ENCODE results near the gene MAP1LC3A.
A peak's percentile ranks its signal among the peaks of the same experiment; 100 is the strongest.

Gene MAP1LC3A

DNA sequence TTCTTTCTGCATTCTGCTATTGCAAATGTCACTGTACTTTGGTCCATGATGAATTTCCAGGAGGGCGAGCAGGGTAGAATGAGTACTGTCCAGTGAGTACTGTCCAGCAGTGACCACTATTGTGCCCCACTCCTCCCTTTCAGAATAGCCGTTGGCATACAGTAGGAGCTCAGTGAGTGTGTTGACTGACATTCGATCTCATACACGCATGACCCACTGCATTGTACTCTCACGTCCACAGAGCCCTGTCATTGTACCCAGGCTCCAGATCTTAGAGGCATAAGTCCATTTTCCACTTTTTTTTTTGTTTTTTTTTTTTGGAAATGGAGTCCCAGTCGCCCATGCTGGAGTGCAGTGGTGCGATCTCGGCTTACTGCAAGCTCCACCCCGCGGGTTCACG, 34.1 kb upstream of the MAP1LC3A start:
- ATAC-seq: no peak
- TF ChIP-seq ISL1 (CRISPR knock-in tag; IDR thresholded peaks at IDR 0.05): no peak
- TF ChIP-seq GLIS3 (CRISPR knock-in tag; IDR thresholded peaks at IDR 0.05): no peak
- TF ChIP-seq ZNF8 (CRISPR knock-in tag; IDR thresholded peaks at IDR 0.05): no peak
- TF ChIP-seq TCF4 (CRISPR knock-in tag; IDR thresholded peaks at IDR 0.05; ENCODE audit: borderline replicate concordance): no peak

DNA sequence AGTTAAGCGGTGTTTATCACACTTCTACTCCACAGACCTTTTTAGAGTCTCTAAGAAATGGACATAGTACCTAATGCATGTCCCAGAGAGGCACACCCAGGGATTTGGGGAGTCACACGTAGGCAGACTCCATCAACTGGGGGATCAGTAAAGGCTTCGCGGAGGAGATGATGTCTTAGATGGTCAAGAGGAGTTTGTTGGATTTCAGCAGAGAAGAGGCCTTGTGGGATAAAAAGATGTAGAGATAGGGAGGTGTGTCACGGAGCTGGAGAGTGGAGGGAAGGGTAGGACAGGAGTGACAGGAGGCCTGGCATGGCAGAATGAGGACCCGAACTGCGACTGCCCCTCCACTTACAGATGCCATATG, 33.2 kb upstream of the MAP1LC3A start:
- TF ChIP-seq ZNF70 (CRISPR knock-in tag; IDR thresholded peaks at IDR 0.05): no peak
- TF ChIP-seq, protein P1, sequence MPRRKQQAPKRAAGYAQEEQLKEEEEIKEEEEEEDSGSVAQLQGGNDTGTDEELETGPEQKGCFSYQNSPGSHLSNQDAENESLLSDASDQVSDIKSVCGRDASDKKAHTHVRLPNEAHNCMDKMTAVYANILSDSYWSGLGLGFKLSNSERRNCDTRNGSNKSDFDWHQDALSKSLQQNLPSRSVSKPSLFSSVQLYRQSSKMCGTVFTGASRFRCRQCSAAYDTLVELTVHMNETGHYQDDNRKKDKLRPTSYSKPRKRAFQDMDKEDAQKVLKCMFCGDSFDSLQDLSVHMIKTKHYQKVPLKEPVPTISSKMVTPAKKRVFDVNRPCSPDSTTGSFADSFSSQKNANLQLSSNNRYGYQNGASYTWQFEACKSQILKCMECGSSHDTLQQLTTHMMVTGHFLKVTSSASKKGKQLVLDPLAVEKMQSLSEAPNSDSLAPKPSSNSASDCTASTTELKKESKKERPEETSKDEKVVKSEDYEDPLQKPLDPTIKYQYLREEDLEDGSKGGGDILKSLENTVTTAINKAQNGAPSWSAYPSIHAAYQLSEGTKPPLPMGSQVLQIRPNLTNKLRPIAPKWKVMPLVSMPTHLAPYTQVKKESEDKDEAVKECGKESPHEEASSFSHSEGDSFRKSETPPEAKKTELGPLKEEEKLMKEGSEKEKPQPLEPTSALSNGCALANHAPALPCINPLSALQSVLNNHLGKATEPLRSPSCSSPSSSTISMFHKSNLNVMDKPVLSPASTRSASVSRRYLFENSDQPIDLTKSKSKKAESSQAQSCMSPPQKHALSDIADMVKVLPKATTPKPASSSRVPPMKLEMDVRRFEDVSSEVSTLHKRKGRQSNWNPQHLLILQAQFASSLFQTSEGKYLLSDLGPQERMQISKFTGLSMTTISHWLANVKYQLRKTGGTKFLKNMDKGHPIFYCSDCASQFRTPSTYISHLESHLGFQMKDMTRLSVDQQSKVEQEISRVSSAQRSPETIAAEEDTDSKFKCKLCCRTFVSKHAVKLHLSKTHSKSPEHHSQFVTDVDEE (CRISPR knock-in tag; IDR thresholded peaks at IDR 0.05): no peak
- no peak for TF ChIP-seq ZNF8 (CRISPR knock-in tag; IDR thresholded peaks at IDR 0.05)
- TF ChIP-seq ZNF565 (CRISPR knock-in tag; conservative IDR thresholded peaks at IDR 0.05; ENCODE audit: low read depth): no peak
- no peak for TF ChIP-seq SNAI2 (CRISPR knock-in tag; IDR thresholded peaks at IDR 0.05)
- no peak for TF ChIP-seq TCF4 (CRISPR knock-in tag; IDR thresholded peaks at IDR 0.05; ENCODE audit: borderline replicate concordance)
- no peak for TF ChIP-seq TOX (CRISPR knock-in tag; IDR thresholded peaks at IDR 0.05; ENCODE audit: borderline replicate concordance)
- no peak for TF ChIP-seq ARNTL (CRISPR knock-in tag; IDR thresholded peaks at IDR 0.05; ENCODE audit: borderline replicate concordance, low read depth)
- TF ChIP-seq, protein P2, sequence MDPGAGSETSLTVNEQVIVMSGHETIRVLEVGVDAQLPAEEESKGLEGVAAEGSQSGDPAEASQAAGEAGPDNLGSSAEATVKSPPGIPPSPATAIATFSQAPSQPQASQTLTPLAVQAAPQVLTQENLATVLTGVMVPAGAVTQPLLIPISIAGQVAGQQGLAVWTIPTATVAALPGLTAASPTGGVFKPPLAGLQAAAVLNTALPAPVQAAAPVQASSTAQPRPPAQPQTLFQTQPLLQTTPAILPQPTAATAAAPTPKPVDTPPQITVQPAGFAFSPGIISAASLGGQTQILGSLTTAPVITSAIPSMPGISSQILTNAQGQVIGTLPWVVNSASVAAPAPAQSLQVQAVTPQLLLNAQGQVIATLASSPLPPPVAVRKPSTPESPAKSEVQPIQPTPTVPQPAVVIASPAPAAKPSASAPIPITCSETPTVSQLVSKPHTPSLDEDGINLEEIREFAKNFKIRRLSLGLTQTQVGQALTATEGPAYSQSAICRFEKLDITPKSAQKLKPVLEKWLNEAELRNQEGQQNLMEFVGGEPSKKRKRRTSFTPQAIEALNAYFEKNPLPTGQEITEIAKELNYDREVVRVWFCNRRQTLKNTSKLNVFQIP (CRISPR knock-in tag; IDR thresholded peaks at IDR 0.05; ENCODE audit: borderline replicate concordance, low read depth): no peak
- TF ChIP-seq GLIS3 (CRISPR knock-in tag; IDR thresholded peaks at IDR 0.05): no peak
- TF ChIP-seq, protein P3, sequence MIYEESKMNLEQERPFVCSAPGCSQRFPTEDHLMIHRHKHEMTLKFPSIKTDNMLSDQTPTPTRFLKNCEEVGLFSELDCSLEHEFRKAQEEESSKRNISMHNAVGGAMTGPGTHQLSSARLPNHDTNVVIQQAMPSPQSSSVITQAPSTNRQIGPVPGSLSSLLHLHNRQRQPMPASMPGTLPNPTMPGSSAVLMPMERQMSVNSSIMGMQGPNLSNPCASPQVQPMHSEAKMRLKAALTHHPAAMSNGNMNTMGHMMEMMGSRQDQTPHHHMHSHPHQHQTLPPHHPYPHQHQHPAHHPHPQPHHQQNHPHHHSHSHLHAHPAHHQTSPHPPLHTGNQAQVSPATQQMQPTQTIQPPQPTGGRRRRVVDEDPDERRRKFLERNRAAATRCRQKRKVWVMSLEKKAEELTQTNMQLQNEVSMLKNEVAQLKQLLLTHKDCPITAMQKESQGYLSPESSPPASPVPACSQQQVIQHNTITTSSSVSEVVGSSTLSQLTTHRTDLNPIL (CRISPR knock-in tag; IDR thresholded peaks at IDR 0.05; ENCODE audit: low read depth): no peak
- TF ChIP-seq ZFP30 (CRISPR knock-in tag; IDR thresholded peaks at IDR 0.05): no peak
- TF ChIP-seq PPARA (CRISPR knock-in tag; IDR thresholded peaks at IDR 0.05; ENCODE audit: borderline replicate concordance): no peak
- TF ChIP-seq RARB (CRISPR knock-in tag; IDR thresholded peaks at IDR 0.05): no peak
- TF ChIP-seq ZFP3 (CRISPR knock-in tag; IDR thresholded peaks at IDR 0.05): no peak
- no peak for TF ChIP-seq ISL1 (CRISPR knock-in tag; IDR thresholded peaks at IDR 0.05)
- TF ChIP-seq OSR1 (CRISPR knock-in tag; IDR thresholded peaks at IDR 0.05): no peak
- TF ChIP-seq BACH2 (CRISPR knock-in tag; IDR thresholded peaks at IDR 0.05; ENCODE audit: borderline replicate concordance): no peak
- TF ChIP-seq, protein P4, sequence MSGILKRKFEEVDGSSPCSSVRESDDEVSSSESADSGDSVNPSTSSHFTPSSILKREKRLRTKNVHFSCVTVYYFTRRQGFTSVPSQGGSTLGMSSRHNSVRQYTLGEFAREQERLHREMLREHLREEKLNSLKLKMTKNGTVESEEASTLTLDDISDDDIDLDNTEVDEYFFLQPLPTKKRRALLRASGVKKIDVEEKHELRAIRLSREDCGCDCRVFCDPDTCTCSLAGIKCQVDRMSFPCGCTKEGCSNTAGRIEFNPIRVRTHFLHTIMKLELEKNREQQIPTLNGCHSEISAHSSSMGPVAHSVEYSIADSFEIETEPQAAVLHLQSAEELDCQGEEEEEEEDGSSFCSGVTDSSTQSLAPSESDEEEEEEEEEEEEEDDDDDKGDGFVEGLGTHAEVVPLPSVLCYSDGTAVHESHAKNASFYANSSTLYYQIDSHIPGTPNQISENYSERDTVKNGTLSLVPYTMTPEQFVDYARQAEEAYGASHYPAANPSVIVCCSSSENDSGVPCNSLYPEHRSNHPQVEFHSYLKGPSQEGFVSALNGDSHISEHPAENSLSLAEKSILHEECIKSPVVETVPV (CRISPR knock-in tag; IDR thresholded peaks at IDR 0.05): no peak
- no peak; the same call in 2 of the 3 replicates for ATAC-seq

DNA sequence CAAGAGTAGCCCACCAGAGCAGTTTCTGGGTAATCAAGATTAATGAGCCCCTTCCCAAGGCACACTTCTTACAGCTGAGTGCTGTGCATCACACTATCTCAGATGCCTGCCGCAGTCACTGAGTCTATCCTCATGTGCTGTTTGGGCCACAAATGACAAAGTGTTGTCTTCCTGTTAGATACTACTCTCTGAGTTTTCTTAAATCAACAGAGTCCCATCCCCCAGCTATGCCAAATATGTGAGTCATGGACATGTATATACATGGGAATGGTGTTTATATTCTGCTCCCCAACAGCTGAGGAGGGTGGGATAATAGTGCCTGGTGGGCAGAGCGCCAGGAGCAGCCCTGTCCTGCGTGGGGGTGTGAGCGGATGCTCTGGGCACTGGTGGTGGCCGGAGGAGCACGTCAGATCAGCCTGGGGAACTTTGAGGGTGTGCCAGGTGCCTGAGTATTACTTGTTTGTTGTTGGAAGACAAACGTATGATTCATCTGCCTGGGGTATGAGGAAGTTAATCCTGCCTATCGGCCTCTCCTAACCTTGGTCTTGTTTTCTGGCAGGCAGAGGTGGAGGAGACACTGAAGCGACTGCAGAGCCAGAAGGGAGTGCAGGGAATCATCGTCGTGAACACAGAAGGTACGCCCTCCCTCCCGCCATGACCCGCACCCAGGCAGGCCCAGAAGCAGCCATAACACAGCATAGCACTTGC, 32.7 kb upstream of the MAP1LC3A start:
- peak; percentile 94 for ATAC-seq

More for the DNA sequence above, 32.7 kb upstream of the MAP1LC3A start:
- TF ChIP-seq SNAI2 (CRISPR knock-in tag; IDR thresholded peaks at IDR 0.05) (no peak), BACH2 (CRISPR knock-in tag; IDR thresholded peaks at IDR 0.05; ENCODE audit: borderline replicate concordance) (no peak), ZC3H10 (CRISPR knock-in tag; IDR thresholded peaks at IDR 0.05) (no peak), ZNF70 (CRISPR knock-in tag; IDR thresholded peaks at IDR 0.05) (no peak), GLIS3 (CRISPR knock-in tag; IDR thresholded peaks at IDR 0.05) (no peak), RARB (CRISPR knock-in tag; IDR thresholded peaks at IDR 0.05) (no peak), TOX (CRISPR knock-in tag; IDR thresholded peaks at IDR 0.05; ENCODE audit: borderline replicate concordance) (no peak), ZNF565 (CRISPR knock-in tag; conservative IDR thresholded peaks at IDR 0.05; ENCODE audit: low read depth) (no peak), ZNF8 (CRISPR knock-in tag; IDR thresholded peaks at IDR 0.05) (no peak), ZFP30 (CRISPR knock-in tag; IDR thresholded peaks at IDR 0.05) (no peak), CSDC2 (CRISPR knock-in tag; IDR thresholded peaks at IDR 0.05) (no peak)
- TF ChIP-seq, protein P5, sequence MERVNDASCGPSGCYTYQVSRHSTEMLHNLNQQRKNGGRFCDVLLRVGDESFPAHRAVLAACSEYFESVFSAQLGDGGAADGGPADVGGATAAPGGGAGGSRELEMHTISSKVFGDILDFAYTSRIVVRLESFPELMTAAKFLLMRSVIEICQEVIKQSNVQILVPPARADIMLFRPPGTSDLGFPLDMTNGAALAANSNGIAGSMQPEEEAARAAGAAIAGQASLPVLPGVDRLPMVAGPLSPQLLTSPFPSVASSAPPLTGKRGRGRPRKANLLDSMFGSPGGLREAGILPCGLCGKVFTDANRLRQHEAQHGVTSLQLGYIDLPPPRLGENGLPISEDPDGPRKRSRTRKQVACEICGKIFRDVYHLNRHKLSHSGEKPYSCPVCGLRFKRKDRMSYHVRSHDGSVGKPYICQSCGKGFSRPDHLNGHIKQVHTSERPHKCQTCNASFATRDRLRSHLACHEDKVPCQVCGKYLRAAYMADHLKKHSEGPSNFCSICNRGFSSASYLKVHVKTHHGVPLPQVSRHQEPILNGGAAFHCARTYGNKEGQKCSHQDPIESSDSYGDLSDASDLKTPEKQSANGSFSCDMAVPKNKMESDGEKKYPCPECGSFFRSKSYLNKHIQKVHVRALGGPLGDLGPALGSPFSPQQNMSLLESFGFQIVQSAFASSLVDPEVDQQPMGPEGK (CRISPR knock-in tag; IDR thresholded peaks at IDR 0.05; ENCODE audit: borderline replicate concordance): no peak
- TF ChIP-seq, protein P3 (CRISPR knock-in tag; IDR thresholded peaks at IDR 0.05; ENCODE audit: low read depth): no peak
- TF ChIP-seq, protein P2 (CRISPR knock-in tag; IDR thresholded peaks at IDR 0.05; ENCODE audit: borderline replicate concordance, low read depth): no peak
